Osteoblast (primary cell): Measurements from ENCODE around the gene GTSE1. TPM values are rescaled to one million over a fixed set of nuclear protein-coding genes. Genes with fewer than 3 reads are reported as not detected.
"Not testable (repeated sequence)": the region's sequence is repeated elsewhere in the genome, so short reads cannot be mapped to it uniquely, and the experiment has no call there.

Experiments used
- DNase-seq: peaks from one replicate; pipeline ENCODE4 v3.0.0; 2011; ENCODE audit warnings: low spot score, mixed read lengths; ENCODE audit not compliant: insufficient read length; ENCODE audit errors: missing footprints
- H2AFZ ChIP-seq: 2 replicates; pipeline ENCODE4 v1.6.0; 2011; ENCODE audit warnings: mild to moderate bottlenecking, low read length
- H3K27ac ChIP-seq: 2 replicates; pipeline ENCODE4 v1.5.1; 2011; ENCODE audit warnings: mild to moderate bottlenecking, low read depth, low read length, moderate library complexity
- H3K27me3 ChIP-seq: 2 replicates; pipeline ENCODE4 v1.6.0; 2012; ENCODE audit warnings: mild to moderate bottlenecking, control low read depth, inconsistent platforms, low read length, moderate library complexity; ENCODE audit not compliant: insufficient read depth
- H3K36me3 ChIP-seq: 2 replicates; pipeline ENCODE4 v1.5.1; 2011; ENCODE audit warnings: mild to moderate bottlenecking, low read length, control low read depth, moderate library complexity; ENCODE audit not compliant: insufficient read depth
- H3K4me1 ChIP-seq: 2 replicates; pipeline ENCODE4 v1.5.1; 2011; ENCODE audit warnings: mild to moderate bottlenecking, low read length, control low read depth, moderate library complexity; ENCODE audit not compliant: insufficient read depth
- H3K4me2 ChIP-seq: 2 replicates; pipeline ENCODE4 v1.6.0; 2011; ENCODE audit warnings: mild to moderate bottlenecking, low read length; ENCODE audit not compliant: insufficient read depth
- H3K4me3 ChIP-seq: fragments of 200-600 bp; sonication (generic); 3 replicates; pipeline ENCODE4 v1.5.1; 2012; ENCODE audit warnings: mild to moderate bottlenecking, low read length, inconsistent platforms; ENCODE audit not compliant: insufficient read depth
- H3K79me2 ChIP-seq: 2 replicates; pipeline ENCODE4 v1.6.0; 2012; ENCODE audit warnings: mild to moderate bottlenecking, low read length, control low read depth, inconsistent platforms; ENCODE audit not compliant: insufficient read depth
- H3K9me3 ChIP-seq: 2 replicates; pipeline ENCODE4 v1.5.1; 2011; ENCODE audit warnings: low read depth, low read length, control low read depth
- H4K20me1 ChIP-seq: 2 replicates; pipeline ENCODE4 v1.6.0; 2012; ENCODE audit warnings: mild to moderate bottlenecking, low read length, control low read depth; ENCODE audit not compliant: insufficient read depth
- total RNA-seq: library from RNA; depleted of rRNA; stranded (reverse); fragments of >200 nt; gene quantifications from 2 replicates; pipeline ENCODE4 v1.2.3, GENCODE V29; 2012
- TF ChIP-seq, protein P1 (sequence below): IDR thresholded peaks from 2 replicates; pipeline ENCODE4 v1.5.1; 2011; ENCODE audit warnings: mild to moderate bottlenecking, low read depth, low read length, moderate library complexity; ENCODE audit errors: extremely low read depth

The GTSE1 gene
- total RNA-seq, 1 donor: 1.8 TPM

DNA sequence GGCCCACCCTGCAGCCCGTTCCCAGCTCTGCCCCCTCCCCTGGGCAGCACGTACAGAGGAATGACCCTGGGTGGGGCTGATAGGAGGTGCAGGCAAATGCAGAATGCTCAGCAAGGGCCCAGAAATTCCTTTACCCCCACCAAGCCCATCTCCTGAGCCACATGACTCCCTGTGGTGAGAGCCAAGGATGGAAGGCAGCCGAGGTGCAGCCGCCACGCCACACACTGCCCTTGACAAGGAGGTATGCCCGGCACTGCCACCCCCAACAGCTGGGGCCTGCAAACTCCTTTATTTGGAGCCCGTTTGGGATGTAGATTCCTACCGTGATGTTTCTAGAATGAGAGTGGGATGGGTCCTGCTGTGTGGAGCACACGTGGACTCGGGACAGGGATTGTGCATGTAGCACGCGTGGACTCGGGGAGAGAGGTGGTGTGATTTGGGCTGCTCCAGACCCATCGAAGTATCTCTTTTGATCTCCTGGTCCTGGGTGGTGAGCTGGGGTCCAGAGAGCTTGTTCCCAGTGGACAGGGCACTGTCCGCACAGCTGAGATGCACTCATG is 12.9 kb downstream of the GTSE1 start:
- H3K9me3 ChIP-seq: no peaks in the 10 kb centered on the region
- H3K27ac ChIP-seq: no peak overlapping the region
- H3K4me3 ChIP-seq: no peak overlapping the region
- no peak overlapping the region for H2AFZ ChIP-seq
- no peaks in the 10 kb centered on the region for H3K4me1 ChIP-seq
- H3K27me3 ChIP-seq: no peaks in the 10 kb centered on the region
- DNase-seq: peak; percentile 64
- peaks cover 69% of the 10 kb centered on the region for H3K79me2 ChIP-seq
- no peak overlapping the region for H3K4me2 ChIP-seq
- H4K20me1 ChIP-seq: no peaks in the 10 kb centered on the region
- peaks cover 17% of the 10 kb centered on the region for H3K36me3 ChIP-seq
- TF ChIP-seq, protein P1, sequence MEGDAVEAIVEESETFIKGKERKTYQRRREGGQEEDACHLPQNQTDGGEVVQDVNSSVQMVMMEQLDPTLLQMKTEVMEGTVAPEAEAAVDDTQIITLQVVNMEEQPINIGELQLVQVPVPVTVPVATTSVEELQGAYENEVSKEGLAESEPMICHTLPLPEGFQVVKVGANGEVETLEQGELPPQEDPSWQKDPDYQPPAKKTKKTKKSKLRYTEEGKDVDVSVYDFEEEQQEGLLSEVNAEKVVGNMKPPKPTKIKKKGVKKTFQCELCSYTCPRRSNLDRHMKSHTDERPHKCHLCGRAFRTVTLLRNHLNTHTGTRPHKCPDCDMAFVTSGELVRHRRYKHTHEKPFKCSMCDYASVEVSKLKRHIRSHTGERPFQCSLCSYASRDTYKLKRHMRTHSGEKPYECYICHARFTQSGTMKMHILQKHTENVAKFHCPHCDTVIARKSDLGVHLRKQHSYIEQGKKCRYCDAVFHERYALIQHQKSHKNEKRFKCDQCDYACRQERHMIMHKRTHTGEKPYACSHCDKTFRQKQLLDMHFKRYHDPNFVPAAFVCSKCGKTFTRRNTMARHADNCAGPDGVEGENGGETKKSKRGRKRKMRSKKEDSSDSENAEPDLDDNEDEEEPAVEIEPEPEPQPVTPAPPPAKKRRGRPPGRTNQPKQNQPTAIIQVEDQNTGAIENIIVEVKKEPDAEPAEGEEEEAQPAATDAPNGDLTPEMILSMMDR: no peak

DNA sequence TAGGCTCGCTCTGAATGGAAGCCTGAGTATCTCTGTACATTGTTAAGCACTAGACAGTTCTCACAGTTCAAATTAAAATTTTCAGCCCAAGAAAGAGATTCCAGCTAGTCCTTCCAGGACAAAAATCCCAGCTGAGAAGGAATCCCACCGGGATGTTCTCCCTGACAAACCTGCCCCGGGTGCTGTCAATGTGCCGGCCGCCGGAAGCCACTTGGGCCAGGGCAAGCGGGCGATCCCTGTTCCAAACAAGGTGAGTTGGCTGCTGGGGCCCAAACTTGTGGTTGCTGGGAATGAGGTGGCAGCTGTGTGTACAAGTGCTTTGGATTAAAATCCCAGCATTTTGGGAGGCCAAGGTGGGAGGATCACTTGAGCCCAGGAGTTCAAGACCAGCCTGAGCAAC is 15.4 kb downstream of the GTSE1 start:
- no peaks in the 10 kb centered on the region for H3K9me3 ChIP-seq
- H3K4me3 ChIP-seq: no peak overlapping the region
- peaks cover 47% of the 10 kb centered on the region for H3K79me2 ChIP-seq
- no peak for DNase-seq
- no peak overlapping the region for H2AFZ ChIP-seq
- TF ChIP-seq, protein P1: no peak
- no peaks in the 10 kb centered on the region for H3K4me1 ChIP-seq
- no peaks in the 10 kb centered on the region for H3K27me3 ChIP-seq
- no peaks in the 10 kb centered on the region for H4K20me1 ChIP-seq
- no peak overlapping the region for H3K27ac ChIP-seq
- no peak overlapping the region for H3K4me2 ChIP-seq
- H3K36me3 ChIP-seq: peaks cover 17% of the 10 kb centered on the region

DNA sequence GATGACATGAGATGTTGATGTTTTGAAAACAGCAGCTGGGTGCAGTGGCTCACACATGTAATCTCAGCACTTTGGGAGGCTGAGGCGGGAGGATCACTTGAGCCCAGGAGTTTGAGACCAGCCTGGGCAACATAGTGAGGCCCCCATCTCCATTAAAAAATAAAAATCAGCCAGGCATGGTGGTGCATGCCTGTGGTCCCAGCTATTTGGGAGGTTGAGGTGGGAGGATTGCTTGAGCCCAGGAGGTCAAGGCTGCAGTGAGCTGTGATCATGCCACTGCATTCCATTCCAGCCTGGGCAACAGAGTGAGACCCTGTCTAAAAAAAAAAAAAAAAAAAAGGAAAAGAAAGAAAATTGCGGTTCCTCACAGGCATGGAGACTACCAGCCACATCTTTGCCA is 16.2 kb downstream of the GTSE1 start:
- H3K4me2 ChIP-seq, H3K4me3 ChIP-seq, H3K9me3 ChIP-seq, H3K4me1 ChIP-seq, H4K20me1 ChIP-seq, DNase-seq, H3K27ac ChIP-seq, H2AFZ ChIP-seq, H3K27me3 ChIP-seq: not testable (repeated sequence)
- peaks cover 39% of the 10 kb centered on the region for H3K79me2 ChIP-seq
- H3K36me3 ChIP-seq: peaks cover 17% of the 10 kb centered on the region

DNA sequence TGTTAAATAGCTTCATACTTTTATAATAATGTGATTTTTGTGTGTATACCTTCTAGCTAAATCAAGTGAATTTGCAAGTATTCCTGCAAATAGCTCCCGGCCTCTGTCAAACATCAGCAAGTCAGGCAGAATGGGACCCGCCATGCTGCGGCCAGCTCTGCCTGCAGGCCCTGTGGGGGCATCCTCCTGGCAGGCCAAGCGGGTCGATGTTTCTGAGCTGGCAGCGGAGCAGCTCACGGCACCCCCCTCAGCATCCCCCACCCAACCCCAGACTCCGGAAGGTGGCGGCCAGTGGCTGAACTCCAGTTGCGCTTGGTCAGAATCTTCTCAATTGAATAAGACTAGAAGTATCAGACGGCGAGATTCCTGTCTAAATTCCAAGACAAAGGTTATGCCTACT is 19.3 kb downstream of the GTSE1 start:
- H3K27ac ChIP-seq: no peak overlapping the region

More for the DNA sequence above, 19.3 kb downstream of the GTSE1 start:
- H3K79me2 ChIP-seq: peaks cover 30% of the 10 kb centered on the region
- H3K4me1 ChIP-seq: no peaks in the 10 kb centered on the region
- H3K4me2 ChIP-seq: no peak overlapping the region
- H3K4me3 ChIP-seq: no peak overlapping the region
- peak; percentile 68 for DNase-seq
- H3K9me3 ChIP-seq: no peaks in the 10 kb centered on the region
- no peaks in the 10 kb centered on the region for H4K20me1 ChIP-seq
- no peak overlapping the region for H2AFZ ChIP-seq
- TF ChIP-seq, protein P1: no peak
- H3K27me3 ChIP-seq: no peaks in the 10 kb centered on the region
- H3K36me3 ChIP-seq: peaks cover 27% of the 10 kb centered on the region
